Muscle layer of duodenum (tissue), 2 donors: ENCODE results near the gene PALLD.

Experiments
- H3K27ac ChIP-seq: one replicate; pipeline ENCODE4 v1.7.0; 2013; ENCODE audit warnings: mild to moderate bottlenecking, low read length
- H3K27me3 ChIP-seq: one replicate; pipeline ENCODE4 v1.7.0; 2013; ENCODE audit warnings: low read depth, mild to moderate bottlenecking, control low read depth, low read length
- H3K36me3 ChIP-seq, 2 donors: one replicate each; pipeline ENCODE4 v1.7.0; 2013; ENCODE audit warnings: low read length in 2 of 2, control low read depth in 1 of 2, mild to moderate bottlenecking in 1 of 2; ENCODE audit not compliant: insufficient read depth in 2 of 2, control insufficient read depth in 1 of 2
- H3K4me1 ChIP-seq, 2 donors: one replicate each; pipeline ENCODE4 v1.7.0; 2013; ENCODE audit warnings: low read length in 2 of 2, mild to moderate bottlenecking in 2 of 2, control low read depth in 1 of 2, moderate library complexity in 1 of 2; ENCODE audit not compliant: insufficient read depth in 2 of 2, control insufficient read depth in 1 of 2
- H3K4me3 ChIP-seq, 2 donors: one replicate each; pipeline ENCODE4 v1.7.0; 2013; ENCODE audit warnings: low read length in 2 of 2, low read depth in 1 of 2, mild to moderate bottlenecking in 1 of 2
- H3K9me3 ChIP-seq, 2 donors: one replicate each; pipeline ENCODE4 v1.7.0; 2013; ENCODE audit warnings: low read length in 2 of 2, control low read depth in 1 of 2, mild to moderate bottlenecking in 1 of 2; ENCODE audit not compliant: control insufficient read depth in 1 of 2
- donor health status: healthy.

Gene PALLD

GRCh38 chr4:168577624-168578023, 80.8 kb downstream of the PALLD start:
- Histone ChIP-seq H3K27ac (no peak overlapping the region), H3K27me3 (no peaks in the 10 kb centered on the region), H3K4me1 (no peaks in the 10 kb centered on the region), H3K9me3 (no peaks in the 10 kb centered on the region), H3K4me3 (no peak overlapping the region), H3K36me3 (no peaks in the 10 kb centered on the region)

GRCh38 chr4:168580228-168580627, 83.4 kb downstream of the PALLD start:
- Histone ChIP-seq H3K9me3 (no peaks in the 10 kb centered on the region), H3K27me3 (no peaks in the 10 kb centered on the region), H3K4me3 (no peak overlapping the region), H3K27ac (no peak overlapping the region), H3K4me1 (peaks cover 0 to 2% of the 10 kb centered on the region in 2 donors), H3K36me3 (no peaks in the 10 kb centered on the region)

GRCh38 chr4:168584321-168584771, 87.5 kb downstream of the PALLD start:
- H3K4me1 ChIP-seq = peaks cover 4 to 32% of the 10 kb centered on the region in 2 donors
- H3K4me3 ChIP-seq = no peak overlapping the region
- H3K9me3 ChIP-seq = no peaks in the 10 kb centered on the region
- H3K36me3 ChIP-seq = no peaks in the 10 kb centered on the region
- H3K27ac ChIP-seq = no peak overlapping the region
- H3K27me3 ChIP-seq = no peaks in the 10 kb centered on the region

- no peaks in the 10 kb centered on the region for H3K36me3 ChIP-seq
- peaks cover 4 to 32% of the 10 kb centered on the region in 2 donors for H3K4me1 ChIP-seq
- H3K27ac ChIP-seq = no peak overlapping the region
- H3K4me3 ChIP-seq = no peak overlapping the region
- no peaks in the 10 kb centered on the region for H3K27me3 ChIP-seq
- H3K9me3 ChIP-seq = no peaks in the 10 kb centered on the region
Observed at GRCh38 chr4:168585168-168586091, 88.6 kb downstream of the PALLD start.

GRCh38 chr4:168586926-168587325, 90.1 kb downstream of the PALLD start:
- no peak overlapping the region for H3K27ac ChIP-seq
- no peak overlapping the region for H3K4me3 ChIP-seq
- H3K4me1 ChIP-seq = peaks cover 4 to 32% of the 10 kb centered on the region in 2 donors
- H3K36me3 ChIP-seq = no peaks in the 10 kb centered on the region
- H3K9me3 ChIP-seq = no peaks in the 10 kb centered on the region
- no peaks in the 10 kb centered on the region for H3K27me3 ChIP-seq

GRCh38 chr4:168587411-168588125, 90.7 kb downstream of the PALLD start:
- H3K4me3 ChIP-seq = no peak overlapping the region
- H3K27ac ChIP-seq = no peak overlapping the region
- H3K4me1 ChIP-seq = peaks cover 4 to 32% of the 10 kb centered on the region in 2 donors

GRCh38 chr4:168588916-168589531, 92.2 kb downstream of the PALLD start:
- H3K4me1 ChIP-seq = peaks cover 4 to 32% of the 10 kb centered on the region in 2 donors
- H3K27ac ChIP-seq = no peak overlapping the region
- H3K9me3 ChIP-seq = no peaks in the 10 kb centered on the region
- H3K27me3 ChIP-seq = no peaks in the 10 kb centered on the region
- no peaks in the 10 kb centered on the region for H3K36me3 ChIP-seq
- no peak overlapping the region for H3K4me3 ChIP-seq

More at GRCh38 chr4:168587411-168588125, 90.7 kb downstream of the PALLD start:
- H3K9me3 ChIP-seq = no peaks in the 10 kb centered on the region
- H3K36me3 ChIP-seq = no peaks in the 10 kb centered on the region
- no peaks in the 10 kb centered on the region for H3K27me3 ChIP-seq

GRCh38 chr4:168592676-168593075, 95.8 kb downstream of the PALLD start:
- Histone ChIP-seq H3K4me3 (no peak overlapping the region), H3K9me3 (no peaks in the 10 kb centered on the region), H3K4me1 (peaks cover 0 to 9% of the 10 kb centered on the region in 2 donors), H3K27ac (no peak overlapping the region), H3K36me3 (no peaks in the 10 kb centered on the region), H3K27me3 (no peaks in the 10 kb centered on the region)

GRCh38 chr4:168593399-168593798, 96.5 kb downstream of the PALLD start:
- H3K27ac ChIP-seq = no peak overlapping the region

GRCh38 chr4:168594121-168594520, 97.3 kb downstream of the PALLD start:
- no peaks in the 10 kb centered on the region for H3K36me3 ChIP-seq

More at GRCh38 chr4:168593399-168593798, 96.5 kb downstream of the PALLD start:
- Histone ChIP-seq H3K4me1 (peaks cover 0 to 6% of the 10 kb centered on the region in 2 donors), H3K4me3 (no peak overlapping the region), H3K27me3 (no peaks in the 10 kb centered on the region), H3K36me3 (no peaks in the 10 kb centered on the region), H3K9me3 (no peaks in the 10 kb centered on the region)

GRCh38 chr4:168598191-168598590, 101.3 kb downstream of the PALLD start:
- no peaks in the 10 kb centered on the region for H3K4me1 ChIP-seq
- no peak overlapping the region for H3K27ac ChIP-seq
- no peaks in the 10 kb centered on the region for H3K36me3 ChIP-seq
- no peak overlapping the region for H3K4me3 ChIP-seq
- no peaks in the 10 kb centered on the region for H3K9me3 ChIP-seq
- no peaks in the 10 kb centered on the region for H3K27me3 ChIP-seq

More at GRCh38 chr4:168594121-168594520, 97.3 kb downstream of the PALLD start:
- H3K4me3 ChIP-seq = no peak overlapping the region
- no peaks in the 10 kb centered on the region for H3K27me3 ChIP-seq
- H3K4me1 ChIP-seq = peaks cover 0 to under 1% of the 10 kb centered on the region in 2 donors
- no peak overlapping the region for H3K27ac ChIP-seq
- H3K9me3 ChIP-seq = no peaks in the 10 kb centered on the region
